Measurements from ENCODE around the gene SNX20. TPM values are rescaled to one million over a fixed set of nuclear protein-coding genes. Genes with fewer than 3 reads are reported as not detected.

Gene SNX20
- total and polyA plus RNA-seq, 2 of the 13 experiments (the other 11 are each of a cell fraction or from before 2014, with no cell fraction given), result not detected

DNA sequence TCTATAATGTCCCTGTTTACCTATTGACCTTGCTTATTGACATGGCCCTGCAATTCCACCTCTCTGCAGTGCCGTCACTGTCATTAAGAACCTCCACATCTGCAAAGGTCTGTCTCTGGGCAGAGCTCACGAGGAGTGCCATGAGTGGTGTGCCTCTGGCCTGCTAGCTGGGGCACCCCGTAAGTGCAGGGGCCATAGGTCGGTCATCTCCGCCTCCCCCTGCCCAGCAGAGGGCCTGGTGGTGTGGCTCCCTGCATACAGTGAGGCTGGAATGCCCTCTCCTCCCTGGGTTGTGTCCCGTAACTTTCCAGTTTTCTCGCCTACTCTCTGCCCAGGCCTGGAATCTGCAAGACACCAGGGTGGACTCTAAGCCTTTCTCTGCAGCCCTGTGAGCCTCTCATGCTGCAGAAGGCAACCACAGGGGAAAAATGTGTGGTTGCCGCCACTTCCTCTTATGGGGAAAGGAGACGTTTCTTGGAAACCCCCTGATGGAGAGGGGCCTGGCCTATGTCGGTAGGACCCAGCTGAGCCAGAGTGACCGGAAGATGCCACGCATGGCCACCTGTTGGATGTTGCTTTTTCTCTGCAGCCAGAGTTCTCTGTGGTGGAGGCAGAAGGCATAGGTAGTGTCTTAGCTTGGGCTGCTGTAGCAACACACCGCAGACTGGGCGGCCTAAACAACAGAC, 2.7 kb upstream of the SNX20 start (continued):
- TF ChIP-seq ZNF775 (CRISPR knock-in tag; IDR thresholded peaks at IDR 0.05; ENCODE audit: borderline replicate concordance) (no peak), ZNF337 (CRISPR knock-in tag; IDR thresholded peaks at IDR 0.05; ENCODE audit: borderline replicate concordance, low read depth) (no peak), MYNN (CRISPR knock-in tag; IDR thresholded peaks at IDR 0.05; ENCODE audit: low read depth) (no peak), FOXA1 (IDR thresholded peaks at IDR 0.05) (no peak), FOXA1 (CRISPR knock-in tag; IDR thresholded peaks at IDR 0.05) (peak; percentile 65), GPN1 (CRISPR knock-in tag; IDR thresholded peaks at IDR 0.05; ENCODE audit: borderline replicate concordance) (no peak), HNF4G (IDR thresholded peaks at IDR 0.05; ENCODE audit: borderline replicate concordance, low read depth, low read length) (0 out of 2 replicates have a peak, but pooled peaks have one; percentile 6), HNF4G (CRISPR knock-in tag; IDR thresholded peaks at IDR 0.05; ENCODE audit: borderline replicate concordance, low read depth) (no peak), CEBPB (IDR thresholded peaks at IDR 0.05; ENCODE audit: borderline replicate concordance, low read depth, low read length) (no peak), ZFP41 (CRISPR knock-in tag; IDR thresholded peaks at IDR 0.05; ENCODE audit: borderline replicate concordance) (no peak), WIZ (CRISPR knock-in tag; IDR thresholded peaks at IDR 0.05) (0 out of 2 replicates have a peak, but pooled peaks have one; percentile 37), ZFYVE20 (CRISPR knock-in tag; IDR thresholded peaks at IDR 0.05; ENCODE audit: borderline replicate concordance, low read depth) (no peak), ZNF510 (CRISPR knock-in tag; IDR thresholded peaks at IDR 0.05; ENCODE audit: low read depth) (no peak), KAT7 (CRISPR knock-in tag; IDR thresholded peaks at IDR 0.05; ENCODE audit: borderline replicate concordance) (no peak)
- TF ChIP-seq, protein P1, sequence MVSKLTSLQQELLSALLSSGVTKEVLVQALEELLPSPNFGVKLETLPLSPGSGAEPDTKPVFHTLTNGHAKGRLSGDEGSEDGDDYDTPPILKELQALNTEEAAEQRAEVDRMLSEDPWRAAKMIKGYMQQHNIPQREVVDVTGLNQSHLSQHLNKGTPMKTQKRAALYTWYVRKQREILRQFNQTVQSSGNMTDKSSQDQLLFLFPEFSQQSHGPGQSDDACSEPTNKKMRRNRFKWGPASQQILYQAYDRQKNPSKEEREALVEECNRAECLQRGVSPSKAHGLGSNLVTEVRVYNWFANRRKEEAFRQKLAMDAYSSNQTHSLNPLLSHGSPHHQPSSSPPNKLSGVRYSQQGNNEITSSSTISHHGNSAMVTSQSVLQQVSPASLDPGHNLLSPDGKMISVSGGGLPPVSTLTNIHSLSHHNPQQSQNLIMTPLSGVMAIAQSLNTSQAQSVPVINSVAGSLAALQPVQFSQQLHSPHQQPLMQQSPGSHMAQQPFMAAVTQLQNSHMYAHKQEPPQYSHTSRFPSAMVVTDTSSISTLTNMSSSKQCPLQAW (CRISPR knock-in tag; IDR thresholded peaks at IDR 0.05), result no peak
- TF ChIP-seq, protein P2, sequence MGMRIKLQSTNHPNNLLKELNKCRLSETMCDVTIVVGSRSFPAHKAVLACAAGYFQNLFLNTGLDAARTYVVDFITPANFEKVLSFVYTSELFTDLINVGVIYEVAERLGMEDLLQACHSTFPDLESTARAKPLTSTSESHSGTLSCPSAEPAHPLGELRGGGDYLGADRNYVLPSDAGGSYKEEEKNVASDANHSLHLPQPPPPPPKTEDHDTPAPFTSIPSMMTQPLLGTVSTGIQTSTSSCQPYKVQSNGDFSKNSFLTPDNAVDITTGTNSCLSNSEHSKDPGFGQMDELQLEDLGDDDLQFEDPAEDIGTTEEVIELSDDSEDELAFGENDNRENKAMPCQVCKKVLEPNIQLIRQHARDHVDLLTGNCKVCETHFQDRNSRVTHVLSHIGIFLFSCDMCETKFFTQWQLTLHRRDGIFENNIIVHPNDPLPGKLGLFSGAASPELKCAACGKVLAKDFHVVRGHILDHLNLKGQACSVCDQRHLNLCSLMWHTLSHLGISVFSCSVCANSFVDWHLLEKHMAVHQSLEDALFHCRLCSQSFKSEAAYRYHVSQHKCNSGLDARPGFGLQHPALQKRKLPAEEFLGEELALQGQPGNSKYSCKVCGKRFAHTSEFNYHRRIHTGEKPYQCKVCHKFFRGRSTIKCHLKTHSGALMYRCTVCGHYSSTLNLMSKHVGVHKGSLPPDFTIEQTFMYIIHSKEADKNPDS (CRISPR knock-in tag; IDR thresholded peaks at IDR 0.05), result no peak
- TF ChIP-seq, protein P3, sequence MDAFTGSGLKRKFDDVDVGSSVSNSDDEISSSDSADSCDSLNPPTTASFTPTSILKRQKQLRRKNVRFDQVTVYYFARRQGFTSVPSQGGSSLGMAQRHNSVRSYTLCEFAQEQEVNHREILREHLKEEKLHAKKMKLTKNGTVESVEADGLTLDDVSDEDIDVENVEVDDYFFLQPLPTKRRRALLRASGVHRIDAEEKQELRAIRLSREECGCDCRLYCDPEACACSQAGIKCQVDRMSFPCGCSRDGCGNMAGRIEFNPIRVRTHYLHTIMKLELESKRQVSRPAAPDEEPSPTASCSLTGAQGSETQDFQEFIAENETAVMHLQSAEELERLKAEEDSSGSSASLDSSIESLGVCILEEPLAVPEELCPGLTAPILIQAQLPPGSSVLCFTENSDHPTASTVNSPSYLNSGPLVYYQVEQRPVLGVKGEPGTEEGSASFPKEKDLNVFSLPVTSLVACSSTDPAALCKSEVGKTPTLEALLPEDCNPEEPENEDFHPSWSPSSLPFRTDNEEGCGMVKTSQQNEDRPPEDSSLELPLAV (CRISPR knock-in tag; conservative IDR thresholded peaks at IDR 0.05; ENCODE audit: low read depth), result no peak
- TF ChIP-seq, protein P4, sequence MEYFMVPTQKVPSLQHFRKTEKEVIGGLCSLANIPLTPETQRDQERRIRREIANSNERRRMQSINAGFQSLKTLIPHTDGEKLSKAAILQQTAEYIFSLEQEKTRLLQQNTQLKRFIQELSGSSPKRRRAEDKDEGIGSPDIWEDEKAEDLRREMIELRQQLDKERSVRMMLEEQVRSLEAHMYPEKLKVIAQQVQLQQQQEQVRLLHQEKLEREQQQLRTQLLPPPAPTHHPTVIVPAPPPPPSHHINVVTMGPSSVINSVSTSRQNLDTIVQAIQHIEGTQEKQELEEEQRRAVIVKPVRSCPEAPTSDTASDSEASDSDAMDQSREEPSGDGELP (IDR thresholded peaks at IDR 0.05; ENCODE audit: borderline replicate concordance, low read depth), result no peak

Measured in HepG2 (cell line).